NK-92 (cell line): ENCODE data around the gene TJP3.

ENCODE experiments used
- DNase-seq: peaks from one replicate; lab custom pipeline; 2025; ENCODE audit not compliant: unreplicated experiment; lab: John Stamatoyannopoulos, UW

TJP3 gene

DNA sequence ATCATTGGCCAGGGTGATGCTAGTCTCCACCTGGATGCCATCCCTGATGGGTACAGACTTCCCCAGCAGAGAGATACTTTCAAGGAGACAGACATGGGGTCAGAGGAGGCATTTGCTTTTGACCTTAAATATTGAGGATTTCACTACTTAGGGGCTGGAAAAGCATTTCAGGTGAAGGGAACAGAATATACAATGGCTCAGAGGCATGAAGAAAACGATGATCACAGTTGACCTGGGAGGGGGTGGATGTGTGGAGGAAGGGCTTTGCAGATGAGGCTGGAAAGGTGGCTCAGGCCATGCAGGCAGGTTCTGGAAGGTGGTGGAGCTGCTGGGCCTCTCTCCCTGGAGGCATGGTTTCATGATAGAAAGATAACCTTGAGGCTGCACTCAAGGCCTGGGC lies 74.1 kb downstream of the TJP3 start:
- DNase-seq: no peak

DNA sequence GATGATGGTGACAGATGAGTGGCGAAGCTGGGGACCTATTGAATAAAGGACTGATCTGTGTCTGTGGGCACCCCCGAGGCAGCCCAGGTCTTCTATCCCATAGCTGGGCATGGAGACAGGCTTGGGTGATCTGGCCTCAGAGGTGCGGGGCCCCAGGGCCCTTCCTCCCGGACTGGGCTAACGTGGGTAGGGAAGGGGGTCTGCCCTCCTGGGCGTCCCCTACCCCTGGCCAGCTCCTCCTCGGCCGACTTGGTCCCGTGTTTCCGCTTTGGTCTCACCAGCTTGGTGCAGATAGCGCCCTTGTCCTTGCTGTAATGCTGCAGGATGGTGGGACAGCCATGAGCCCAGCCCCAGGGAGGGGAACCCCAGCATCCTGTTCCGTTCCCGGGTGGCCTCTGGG lies 74.7 kb downstream of the TJP3 start:
- DNase-seq: no peak

DNA sequence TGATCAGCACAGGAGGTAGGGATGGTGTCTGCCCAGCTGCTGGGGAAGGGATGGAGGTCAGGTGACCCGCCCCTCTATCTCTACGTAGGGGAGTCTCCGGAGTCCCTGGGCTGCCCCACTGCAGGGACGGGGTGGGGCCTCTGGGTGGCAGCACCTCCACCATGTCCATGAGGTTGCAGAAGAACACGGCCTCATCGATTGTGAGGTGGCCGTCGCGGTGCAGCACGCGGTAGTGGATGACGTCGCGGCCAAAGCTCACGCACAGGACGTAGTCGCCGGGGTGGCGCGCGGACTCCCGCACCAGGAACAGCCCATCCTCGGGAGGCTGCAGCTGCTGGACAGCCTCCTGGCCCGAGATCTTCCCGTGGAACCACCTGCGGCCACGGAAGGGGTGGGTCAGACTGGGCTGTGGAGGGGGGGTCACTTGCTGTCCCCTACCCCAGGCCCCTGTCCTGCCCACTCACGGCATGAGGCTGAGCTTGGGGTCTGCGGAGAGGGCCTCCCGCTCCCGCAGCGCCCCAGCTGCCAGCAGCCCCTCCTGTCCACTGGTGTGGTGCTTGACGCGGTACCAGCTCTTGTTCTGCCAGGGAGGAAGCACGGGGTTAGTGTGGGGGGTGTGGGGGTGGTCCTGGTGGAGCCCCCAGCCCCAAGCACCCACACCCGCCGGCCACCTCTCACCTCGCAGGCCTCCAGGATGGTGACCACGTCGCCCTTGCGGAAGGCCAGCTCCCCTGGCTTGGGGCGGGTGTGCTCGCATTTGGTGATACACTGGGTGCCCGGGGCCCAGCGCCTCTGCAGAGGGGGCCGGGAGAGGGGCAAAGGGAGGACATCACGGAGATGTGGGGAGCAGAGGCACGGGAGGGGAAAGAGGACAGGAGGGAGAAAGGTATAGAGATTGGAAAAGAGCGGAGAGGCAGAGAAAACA lies 75.7 kb downstream of the TJP3 start:
- DNase-seq: no peak

DNA sequence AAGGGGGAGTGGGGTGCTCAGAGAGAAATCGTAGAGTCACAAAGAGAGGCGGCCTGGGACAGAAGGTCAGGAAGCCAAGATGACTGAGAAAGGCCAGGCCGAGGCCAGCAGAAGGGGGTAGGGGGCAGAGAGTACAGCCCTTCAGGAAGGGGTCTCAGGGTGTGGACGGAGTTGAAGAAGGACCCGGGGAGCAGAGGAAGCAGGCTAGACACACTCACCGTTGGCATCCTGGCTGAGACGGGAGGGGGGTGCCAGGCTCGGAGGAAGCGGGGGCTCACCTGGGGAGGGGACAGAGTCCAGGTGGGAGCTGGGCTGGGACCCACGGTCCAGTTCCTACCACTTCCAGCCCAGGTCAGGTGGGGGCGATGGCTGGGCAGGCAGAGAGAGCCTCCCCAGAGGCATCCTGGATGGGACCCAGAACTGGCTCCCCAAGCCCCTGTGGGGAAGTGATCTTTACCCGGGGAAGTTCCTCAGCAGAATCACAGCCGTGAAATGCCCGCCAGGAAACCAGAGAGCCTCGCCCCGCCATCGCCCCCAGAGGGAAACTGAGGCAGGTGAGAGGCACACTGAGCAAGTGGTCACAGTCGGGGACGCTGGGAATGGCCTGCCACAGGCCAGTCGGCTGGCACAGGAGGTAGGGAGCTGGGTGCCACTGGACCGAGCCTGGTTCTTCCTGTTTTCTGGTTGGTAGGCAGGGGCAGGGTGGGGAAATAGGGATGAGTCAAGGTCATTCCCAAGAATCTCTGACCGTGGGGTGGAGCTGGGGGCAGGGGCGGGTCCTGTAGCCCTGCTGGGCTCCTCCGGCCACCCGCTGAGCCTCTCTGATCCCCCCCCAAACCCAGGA lies 76.6 kb downstream of the TJP3 start:
- DNase-seq: no peak

DNA sequence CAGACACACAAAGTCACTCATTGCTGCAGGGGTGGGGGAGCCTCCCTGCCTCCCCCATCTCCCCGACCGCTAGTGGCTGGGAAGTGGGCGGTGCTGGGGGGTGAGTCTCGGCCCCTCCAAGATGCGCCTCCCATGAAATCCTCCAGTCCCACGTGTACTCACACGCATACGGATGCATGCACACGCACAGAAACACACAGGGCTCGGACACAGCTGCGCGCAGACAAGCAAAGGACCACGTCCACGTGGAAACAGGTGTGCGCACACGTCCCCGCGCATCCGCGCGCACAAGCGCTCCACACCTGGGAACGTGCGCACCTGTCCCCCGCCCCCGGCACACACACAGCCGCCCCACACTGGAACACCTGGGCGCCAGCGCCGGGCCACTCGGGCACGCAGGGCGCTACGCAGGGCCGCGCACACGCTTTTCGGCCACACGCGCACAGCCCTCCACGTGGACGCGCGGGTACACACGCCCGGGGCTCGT lies 77.3 kb downstream of the TJP3 start:
- no peak for DNase-seq

DNA sequence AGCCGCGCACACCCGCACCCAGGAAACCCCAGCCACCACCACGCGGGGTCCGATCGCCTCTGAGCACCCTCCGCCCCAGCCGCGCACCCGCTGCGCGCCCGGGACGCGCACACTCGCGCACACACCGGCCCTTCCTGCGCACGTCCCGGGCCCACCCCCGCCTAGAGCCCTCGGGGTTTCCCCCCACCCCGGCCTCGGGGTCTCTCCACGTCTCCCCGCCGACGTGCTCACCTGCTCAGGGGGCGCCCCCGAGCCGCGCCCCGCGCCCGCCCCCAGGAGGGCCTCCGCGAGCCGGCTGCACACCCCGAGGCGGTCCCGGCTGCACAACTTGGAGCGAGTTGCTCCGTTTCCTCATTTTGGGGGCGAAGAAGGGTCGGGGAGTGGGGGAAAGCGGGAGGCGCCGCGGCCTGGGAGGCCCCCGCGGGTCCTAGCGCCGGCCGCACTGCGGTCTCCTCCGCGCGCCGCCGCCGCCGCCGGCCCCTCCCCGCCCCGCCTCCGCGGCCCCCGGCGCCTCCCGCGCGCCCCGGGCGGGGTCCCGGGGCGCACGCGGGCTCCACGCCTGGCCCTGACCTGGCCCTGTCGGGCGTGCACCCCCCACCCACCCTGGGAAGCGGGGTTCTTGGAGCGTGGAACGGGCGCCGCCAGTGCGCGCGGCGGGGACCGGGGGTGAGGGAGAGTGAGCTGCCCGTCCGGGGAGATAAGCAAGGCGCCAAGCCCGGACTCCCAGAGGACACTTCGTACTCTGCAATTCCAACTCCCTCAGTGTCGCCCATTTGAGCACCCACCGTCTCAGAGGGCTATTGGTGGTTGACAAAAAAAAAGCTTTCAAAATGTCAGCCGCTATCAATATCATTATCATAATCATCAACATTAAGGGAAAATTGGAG lies 78.0 kb downstream of the TJP3 start, which contains the start of gene MATK:
MATK (minus strand) TSS at position 444 of the 887 bp plus-strand sequence. CDS start 1,246 bp downstream, outside the sequence.
- no peak for DNase-seq

DNA sequence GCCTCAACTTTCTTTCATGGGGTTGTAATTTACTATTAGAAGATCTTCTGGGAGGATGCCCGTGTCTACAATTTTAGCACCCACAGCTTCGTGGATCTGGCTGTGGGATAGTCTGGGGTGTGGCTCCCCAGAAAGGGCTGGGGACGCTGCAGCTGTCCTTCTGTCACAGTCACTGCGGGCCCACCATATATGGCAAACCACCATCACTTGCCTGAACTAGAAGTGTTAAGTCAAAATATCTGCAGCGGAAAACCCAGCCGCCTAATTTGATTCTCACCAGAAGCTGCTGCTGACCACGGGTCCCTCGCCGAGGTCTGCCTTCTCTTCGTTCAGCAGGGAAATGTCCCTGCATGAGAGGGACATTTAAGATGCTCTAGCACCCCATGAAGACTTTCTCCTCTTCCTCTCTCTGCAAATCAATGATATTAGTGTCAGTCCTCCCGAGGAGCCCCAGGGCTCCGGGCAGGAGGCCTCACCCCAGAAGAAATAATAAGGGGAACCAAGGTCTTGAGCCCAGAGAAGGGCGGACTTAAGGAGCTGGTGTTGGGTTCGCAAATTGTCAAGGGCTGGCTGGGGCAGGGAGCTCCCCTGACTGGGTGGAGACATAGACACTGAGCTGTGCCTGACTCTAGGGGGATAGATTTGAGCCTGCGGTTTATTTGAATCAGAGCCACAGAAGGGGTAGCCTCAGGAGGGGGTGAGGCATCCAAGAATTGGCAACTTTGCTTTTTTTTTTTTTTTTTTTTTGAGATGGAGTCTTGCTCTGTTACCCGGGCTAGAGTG lies 81.0 kb downstream of the TJP3 start:
- DNase-seq: no peak

DNA sequence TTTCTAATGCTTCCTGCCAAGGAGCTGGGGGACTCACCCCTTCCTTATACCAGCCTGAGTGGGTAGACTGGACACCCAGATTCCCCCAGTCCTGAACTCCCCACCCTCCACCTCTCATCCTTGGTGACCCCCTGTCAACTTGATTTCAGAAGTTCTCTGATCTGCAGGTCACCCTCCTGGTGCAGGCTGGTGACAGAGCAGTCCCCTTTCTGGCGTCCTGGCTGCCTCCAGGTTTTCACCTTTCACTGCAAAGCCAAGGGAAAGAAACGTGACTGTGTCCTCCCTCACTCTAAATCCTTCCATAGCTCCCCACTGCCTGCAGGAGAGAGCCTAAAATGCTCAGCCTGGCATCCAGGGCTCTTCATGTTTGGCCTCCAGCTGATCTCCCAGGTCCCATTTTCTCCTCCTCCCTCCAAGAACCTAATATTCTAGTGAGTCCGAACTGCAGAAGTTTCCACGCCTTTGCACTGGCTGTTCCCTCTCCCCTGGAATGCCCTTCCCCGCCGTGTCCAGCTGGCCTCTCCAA lies 82.1 kb downstream of the TJP3 start:
- no peak for DNase-seq

DNA sequence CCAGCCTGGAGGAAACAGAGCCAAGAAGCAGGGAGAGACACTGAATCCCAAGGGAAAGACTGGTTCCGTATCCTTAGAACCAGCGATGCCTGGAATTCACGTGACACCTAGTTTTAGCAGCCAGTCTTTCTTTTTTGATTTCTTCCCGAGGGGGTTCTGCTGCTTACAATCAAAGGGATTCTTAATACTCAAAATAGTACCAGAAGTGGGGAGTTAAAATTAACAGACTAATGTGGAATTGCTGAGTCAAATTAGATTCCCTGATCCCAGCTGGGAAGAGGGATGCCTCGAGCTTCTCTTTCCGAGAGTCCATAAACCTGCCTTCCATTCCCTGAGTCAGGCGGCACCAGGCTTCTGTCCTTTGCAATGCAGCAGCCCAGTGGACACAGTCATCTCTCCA lies 82.8 kb downstream of the TJP3 start:
- DNase-seq: no peak

DNA sequence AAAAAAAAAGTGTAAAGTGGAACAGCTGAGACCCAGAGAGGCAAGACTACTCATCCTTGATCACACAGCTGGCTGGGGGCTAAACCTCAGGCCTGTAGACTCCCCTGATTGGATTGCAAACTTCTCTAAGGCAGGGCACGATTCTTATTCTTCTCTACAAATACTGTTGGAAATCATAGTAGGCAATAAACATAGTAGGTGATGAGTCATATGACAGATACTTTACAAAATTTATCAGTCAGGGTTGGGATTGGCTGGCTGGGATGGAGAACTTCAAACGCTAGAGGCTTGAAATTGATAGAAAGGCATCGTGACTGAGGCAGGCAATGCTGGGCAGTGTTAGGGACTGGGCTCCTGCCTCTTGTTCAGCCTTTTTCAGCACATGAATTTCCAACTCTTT lies 83.9 kb downstream of the TJP3 start:
- no peak for DNase-seq

DNA sequence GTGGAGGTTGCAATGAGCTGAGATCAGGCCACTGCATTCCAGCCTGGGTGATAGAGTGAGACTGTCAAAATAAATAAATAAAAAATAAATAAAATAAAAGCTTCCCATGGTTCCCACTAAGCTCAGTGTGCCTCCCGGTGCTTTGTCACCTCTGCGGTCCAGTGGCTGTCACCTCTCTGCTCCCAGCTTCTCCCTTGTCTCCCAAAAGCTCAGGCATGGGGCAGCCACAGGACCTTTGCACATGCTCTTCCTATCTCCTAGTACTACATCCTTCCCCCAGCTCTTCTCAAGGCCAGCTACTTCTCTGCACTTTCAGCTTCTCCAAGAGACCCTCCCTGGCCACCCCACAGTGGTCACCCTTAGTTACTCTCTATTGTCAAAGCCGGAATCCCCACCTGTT lies 85.6 kb downstream of the TJP3 start:
- no peak for DNase-seq

DNA sequence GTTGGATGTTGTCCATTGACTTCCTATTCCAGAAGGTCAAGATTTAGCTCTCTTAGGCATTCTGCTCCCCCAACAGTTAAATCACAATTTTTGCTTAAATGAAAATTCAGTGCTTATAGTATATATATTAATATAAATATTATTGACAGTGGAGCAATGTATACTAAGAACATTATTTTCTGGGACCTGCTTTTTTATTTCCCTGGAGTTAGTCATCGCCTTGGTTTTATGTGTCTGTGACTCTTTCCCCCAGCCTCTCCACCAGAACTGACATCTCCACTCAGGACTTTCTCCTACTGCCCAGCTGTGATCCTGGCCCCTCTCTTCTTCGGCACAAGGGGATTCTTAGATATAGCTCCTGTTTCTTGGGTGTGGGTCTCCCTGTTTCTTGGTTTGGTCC lies 88.2 kb downstream of the TJP3 start:
- DNase-seq: no peak

DNA sequence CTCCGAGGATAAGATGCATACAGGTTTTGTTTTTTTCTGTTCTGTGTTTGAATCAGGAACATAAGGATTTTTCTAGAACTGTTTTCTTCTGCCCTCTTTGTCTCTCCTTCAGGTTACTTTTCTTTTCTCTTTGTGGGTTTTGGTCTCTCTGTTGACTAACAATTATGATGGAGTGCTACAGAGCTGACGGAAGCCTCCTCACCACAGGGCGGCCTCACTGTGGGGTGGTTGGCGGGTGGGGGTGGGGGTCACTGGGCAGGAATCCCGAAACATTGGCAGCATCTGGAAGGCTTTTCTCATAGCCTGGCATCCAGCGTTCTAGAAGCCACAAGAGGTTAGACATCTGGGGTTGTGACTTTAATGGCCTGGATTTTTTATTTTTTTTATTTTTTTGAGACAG lies 90.0 kb downstream of the TJP3 start:
- DNase-seq: no peak
